Smooth muscle cell (in vitro differentiated cells): ENCODE data around the gene MACROD2. TPM values are rescaled to one million over a fixed set of nuclear protein-coding genes. Genes with fewer than 3 reads are reported as not detected.

Source experiments
- DNase-seq: peaks from one replicate; lab custom pipeline; 2025; ENCODE audit not compliant: unreplicated experiment; lab: John Stamatoyannopoulos, UW
- H2AFZ ChIP-seq: fragments of 200-600 bp; sonication (generic); 2 replicates; pipeline ENCODE4 v1.6.0; 2016; ENCODE audit warnings: antibody characterized with exemption, low read depth, mild to moderate bottlenecking
- H3F3A ChIP-seq: fragments of 200-600 bp; sonication (generic); 2 replicates; pipeline ENCODE4 v1.6.0; 2017; ENCODE audit warnings: antibody characterized with exemption, low read depth
- H3K27ac ChIP-seq: fragments of 200-600 bp; sonication (generic); 2 replicates; pipeline ENCODE4 v1.5.1; 2016; ENCODE audit warnings: low read depth, mild to moderate bottlenecking
- H3K27me3 ChIP-seq: fragments of 200-600 bp; sonication (generic); 2 replicates; pipeline ENCODE4 v1.6.1; 2016; ENCODE audit warnings: low read depth, mild to moderate bottlenecking
- H3K36me3 ChIP-seq: fragments of 200-600 bp; sonication (generic); 2 replicates; pipeline ENCODE4 v1.5.1; 2016; ENCODE audit warnings: low read depth
- H3K4me1 ChIP-seq: fragments of 200-600 bp; sonication (generic); 2 replicates; pipeline ENCODE4 v1.5.1; 2016; ENCODE audit warnings: low read depth
- H3K4me2 ChIP-seq: fragments of 200-600 bp; sonication (generic); 2 replicates; pipeline ENCODE4 v1.6.0; 2016; ENCODE audit warnings: mild to moderate bottlenecking
- H3K4me3 ChIP-seq: fragments of 200-600 bp; sonication (generic); 2 replicates; pipeline ENCODE4 v1.5.1; 2016; ENCODE audit warnings: mild to moderate bottlenecking
- H3K79me2 ChIP-seq: fragments of 200-600 bp; sonication (generic); 2 replicates; pipeline ENCODE4 v1.6.0; 2016; ENCODE audit warnings: low read depth, mild to moderate bottlenecking
- H3K9ac ChIP-seq: fragments of 200-600 bp; sonication (generic); 2 replicates; pipeline ENCODE4 v1.6.0; 2016; ENCODE audit warnings: low read depth
- H3K9me3 ChIP-seq: fragments of 200-600 bp; sonication (generic); replicated peaks from 2 replicates; pipeline ENCODE4 v1.5.1; 2016; ENCODE audit warnings: low read depth
- H4K20me1 ChIP-seq: fragments of 200-600 bp; sonication (generic); 2 replicates; pipeline ENCODE4 v1.6.0; 2016; ENCODE audit warnings: low read depth
- WGBS: methylation state at CpG from one replicate; pipeline ENCODE4 v1.1.7; 2016; ENCODE audit warnings: low lambda C conversion rate; 5-methylcytosine and 5-hydroxymethylcytosine counted together
- polyA plus RNA-seq: library from polyadenylated mRNA; unstranded; fragments of >200 nt; fragmentation: Nextera tagmentation; extraction: Ambion mirVana; gene quantifications from 2 replicates; pipeline ENCODE4 v1.2.1, GENCODE V29; 2016
- total RNA-seq: library from RNA; depleted of rRNA; stranded (reverse); fragments of >200 nt; gene quantifications from 2 replicates; pipeline ENCODE4 v1.2.3, GENCODE V29; 2014
- TF ChIP-seq, protein P1 (sequence below): fragments of 200-600 bp; sonication (generic); IDR thresholded peaks from 2 replicates; pipeline ENCODE4 v1.5.1; 2017; ENCODE audit warnings: borderline replicate concordance, mild to moderate bottlenecking, antibody characterized with exemption; ENCODE audit not compliant: insufficient read depth, poor library complexity, severe bottlenecking

Gene MACROD2
- total and polyA plus RNA-seq, 2 experiments from 2014 or later, result 0.04 to 0.32 TPM

DNA sequence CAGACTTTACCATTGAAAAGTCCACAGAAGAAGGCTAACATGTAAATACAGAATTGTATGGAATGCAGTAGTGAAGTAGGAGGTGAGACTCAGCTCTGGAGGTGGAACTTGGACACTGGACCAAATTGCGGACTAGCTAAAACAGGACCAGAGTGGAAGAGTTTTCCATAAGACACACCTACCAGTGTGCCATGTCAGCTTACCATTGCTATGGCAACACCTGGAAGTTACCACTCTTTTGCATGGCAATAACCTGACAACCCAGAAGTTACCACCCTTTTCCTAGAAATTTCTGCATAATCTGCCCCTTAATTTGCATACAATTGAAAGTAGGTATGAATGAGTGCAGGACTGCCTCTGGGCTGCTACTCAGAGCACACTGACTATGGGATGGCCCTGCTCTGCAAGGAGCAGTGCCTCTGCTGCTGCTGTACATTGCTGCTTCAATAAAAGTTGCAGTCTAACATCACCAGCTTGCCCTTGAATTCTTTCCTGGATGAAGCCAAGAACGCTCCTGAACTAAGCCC is 911.7 kb downstream of the MACROD2 start:
- TF ChIP-seq, protein P1, sequence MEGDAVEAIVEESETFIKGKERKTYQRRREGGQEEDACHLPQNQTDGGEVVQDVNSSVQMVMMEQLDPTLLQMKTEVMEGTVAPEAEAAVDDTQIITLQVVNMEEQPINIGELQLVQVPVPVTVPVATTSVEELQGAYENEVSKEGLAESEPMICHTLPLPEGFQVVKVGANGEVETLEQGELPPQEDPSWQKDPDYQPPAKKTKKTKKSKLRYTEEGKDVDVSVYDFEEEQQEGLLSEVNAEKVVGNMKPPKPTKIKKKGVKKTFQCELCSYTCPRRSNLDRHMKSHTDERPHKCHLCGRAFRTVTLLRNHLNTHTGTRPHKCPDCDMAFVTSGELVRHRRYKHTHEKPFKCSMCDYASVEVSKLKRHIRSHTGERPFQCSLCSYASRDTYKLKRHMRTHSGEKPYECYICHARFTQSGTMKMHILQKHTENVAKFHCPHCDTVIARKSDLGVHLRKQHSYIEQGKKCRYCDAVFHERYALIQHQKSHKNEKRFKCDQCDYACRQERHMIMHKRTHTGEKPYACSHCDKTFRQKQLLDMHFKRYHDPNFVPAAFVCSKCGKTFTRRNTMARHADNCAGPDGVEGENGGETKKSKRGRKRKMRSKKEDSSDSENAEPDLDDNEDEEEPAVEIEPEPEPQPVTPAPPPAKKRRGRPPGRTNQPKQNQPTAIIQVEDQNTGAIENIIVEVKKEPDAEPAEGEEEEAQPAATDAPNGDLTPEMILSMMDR, result no peak
- DNase-seq, result no peak
- H3K36me3 ChIP-seq, result no peaks in the 10 kb centered on the region
- no peaks in the 10 kb centered on the region for H4K20me1 ChIP-seq
- no peaks in the 10 kb centered on the region for H3K4me1 ChIP-seq
- WGBS, result 88% methylated on average over 2 of the region's 2 CpGs
- no peak overlapping the region for H3K4me3 ChIP-seq
- H3K79me2 ChIP-seq, result no peaks in the 10 kb centered on the region
- no peaks in the 10 kb centered on the region for H3F3A ChIP-seq
- H3K27me3 ChIP-seq, result no peaks in the 10 kb centered on the region
- H3K9ac ChIP-seq, result no peak overlapping the region
- H3K27ac ChIP-seq, result no peak overlapping the region
- no peak overlapping the region for H3K4me2 ChIP-seq
- H2AFZ ChIP-seq, result no peak overlapping the region
- H3K9me3 ChIP-seq, result no peaks in the 10 kb centered on the region

DNA sequence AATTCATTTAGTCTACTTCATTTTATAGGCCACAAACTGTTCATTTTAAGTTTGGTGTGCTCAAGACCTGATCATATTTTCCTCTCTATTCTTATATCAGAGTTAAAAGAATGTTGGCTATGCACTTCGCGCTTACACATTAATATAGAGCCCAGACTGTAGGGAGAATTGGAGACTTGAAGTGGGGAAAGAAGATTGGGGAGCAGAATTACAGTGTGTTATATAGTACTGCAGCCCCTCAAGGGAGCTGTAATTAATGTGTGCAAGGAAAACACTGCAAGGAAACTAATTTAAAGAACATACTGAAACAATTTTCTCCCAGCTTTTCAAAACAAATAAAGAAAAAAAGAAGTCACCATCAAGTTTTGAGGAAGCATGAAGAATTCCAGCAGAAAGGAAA is 914.8 kb downstream of the MACROD2 start:
- TF ChIP-seq, protein P1, result no peak
- Histone ChIP-seq H3K36me3 (no peaks in the 10 kb centered on the region), H4K20me1 (no peaks in the 10 kb centered on the region), H3K79me2 (no peaks in the 10 kb centered on the region), H3K9me3 (no peaks in the 10 kb centered on the region), H3K4me2 (no peak overlapping the region), H3K4me1 (no peaks in the 10 kb centered on the region), H3K9ac (no peak overlapping the region), H2AFZ (no peak overlapping the region), H3K4me3 (no peak overlapping the region), H3F3A (no peaks in the 10 kb centered on the region), H3K27ac (no peak overlapping the region), H3K27me3 (no peaks in the 10 kb centered on the region)
- WGBS, result 93% methylated on average over 2 of the region's 2 CpGs
- DNase-seq, result no peak

DNA sequence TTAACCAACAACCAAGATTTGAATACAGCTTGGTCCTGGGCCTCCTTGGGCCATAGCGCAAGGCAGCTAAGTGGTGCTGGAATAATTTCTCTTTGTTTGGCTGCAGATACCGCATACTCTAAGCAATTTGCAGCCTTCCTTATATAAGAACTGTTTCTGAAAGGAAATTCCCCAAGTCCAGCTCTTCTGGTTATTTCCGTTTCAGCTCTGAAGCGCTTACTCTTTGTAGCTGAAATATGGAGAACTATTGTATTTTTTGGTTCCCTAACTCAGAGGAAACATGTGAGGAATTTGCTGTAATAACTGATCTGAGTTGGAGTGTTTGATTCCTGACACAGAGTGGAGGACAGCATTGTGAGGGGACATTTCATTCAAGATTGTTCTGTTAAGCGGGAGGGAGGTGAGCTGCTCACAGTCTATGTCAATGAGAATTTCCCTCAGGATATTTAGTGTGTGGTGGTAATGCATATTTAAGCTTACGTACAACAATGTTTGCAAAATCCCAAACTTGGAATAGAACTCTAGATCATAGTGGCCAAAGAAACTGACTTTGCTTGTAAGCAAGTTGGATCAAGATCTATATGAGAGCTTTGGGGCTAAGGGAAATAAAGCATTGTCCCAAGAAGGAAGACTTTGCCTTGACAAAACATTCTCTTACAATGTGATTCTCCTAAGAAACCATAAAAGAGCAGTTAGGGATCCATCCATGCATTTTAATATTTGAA is 918.7 kb downstream of the MACROD2 start:
- no peak for DNase-seq
- Histone ChIP-seq H2AFZ (no peak overlapping the region), H3K27ac (no peak overlapping the region), H3K9me3 (no peaks in the 10 kb centered on the region), H3K9ac (no peak overlapping the region), H3F3A (peaks cover under 1% of the 10 kb centered on the region), H4K20me1 (no peaks in the 10 kb centered on the region), H3K4me3 (no peak overlapping the region), H3K27me3 (no peaks in the 10 kb centered on the region), H3K4me1 (peaks cover 14% of the 10 kb centered on the region), H3K36me3 (no peaks in the 10 kb centered on the region), H3K4me2 (no peak overlapping the region), H3K79me2 (no peaks in the 10 kb centered on the region)
- TF ChIP-seq, protein P1, result no peak
- 93% methylated on average over 6 of the region's 6 CpGs for WGBS

DNA sequence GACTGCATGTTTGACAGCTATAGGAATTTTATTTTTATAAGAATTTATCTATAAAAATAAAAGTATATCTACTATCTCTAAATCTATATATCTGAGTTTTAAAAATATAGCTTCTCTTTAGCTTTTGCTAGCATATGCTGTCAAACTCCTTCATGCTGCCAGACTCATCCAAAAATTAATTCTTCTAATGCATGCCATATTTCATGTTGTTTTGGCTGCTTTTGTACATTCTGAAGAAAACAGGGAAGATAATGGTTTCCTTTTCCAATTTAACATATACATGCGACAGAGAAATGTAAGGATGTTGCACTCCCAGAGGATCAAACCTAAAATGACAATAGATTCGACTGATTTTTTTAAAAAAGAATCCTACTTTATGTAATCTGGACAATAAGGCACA is 919.3 kb downstream of the MACROD2 start:
- no peaks in the 10 kb centered on the region for H4K20me1 ChIP-seq

More for the DNA sequence above, 919.3 kb downstream of the MACROD2 start:
- H3F3A ChIP-seq, result peaks cover 6% of the 10 kb centered on the region
- H3K4me1 ChIP-seq, result peaks cover 20% of the 10 kb centered on the region
- no peaks in the 10 kb centered on the region for H3K36me3 ChIP-seq
- DNase-seq, result no peak
- peak overlapping the region; percentile 45 for H3K4me2 ChIP-seq
- H3K9ac ChIP-seq, result no peak overlapping the region
- no peaks in the 10 kb centered on the region for H3K27me3 ChIP-seq
- H3K9me3 ChIP-seq, result no peaks in the 10 kb centered on the region
- no peak overlapping the region for H3K27ac ChIP-seq
- TF ChIP-seq, protein P1, result no peak
- H3K4me3 ChIP-seq, result no peak overlapping the region
- 88% methylated on average over 2 of the region's 2 CpGs for WGBS
- H3K79me2 ChIP-seq, result no peaks in the 10 kb centered on the region
- H2AFZ ChIP-seq, result no peak overlapping the region
